HFFc6 (cell line): ENCODE results near the gene LRRC34. TPM values are rescaled to one million over a fixed set of nuclear protein-coding genes. Genes with fewer than 3 reads are reported as not detected.

ENCODE experiments used
- DNase-seq: peaks from one replicate; pipeline ENCODE4 v3.0.0-alpha.2; 2018
- H3K27ac Mint-ChIP-seq: 2 replicates; pipeline ENCODE4 v1.8.0; 2020; ENCODE audit warnings: mild to moderate bottlenecking, mixed read lengths
- H3K27me3 Mint-ChIP-seq: 2 replicates; pipeline ENCODE4 v1.8.0; 2021; ENCODE audit warnings: mild to moderate bottlenecking, moderate library complexity, mixed read lengths; ENCODE audit not compliant: insufficient read depth
- H3K36me3 Mint-ChIP-seq: 2 replicates; pipeline ENCODE4 v1.8.0; 2021; ENCODE audit warnings: low read depth, mixed read lengths
- H3K4me1 Mint-ChIP-seq: 2 replicates; pipeline ENCODE4 v1.8.0; 2020; ENCODE audit warnings: low read depth, mixed read lengths
- H3K4me3 Mint-ChIP-seq: 2 replicates; pipeline ENCODE4 v1.8.0; 2020; ENCODE audit warnings: mild to moderate bottlenecking, moderate library complexity, mixed read lengths
- H3K9me3 Mint-ChIP-seq: 2 replicates; pipeline ENCODE4 v1.8.0; 2020; ENCODE audit warnings: mild to moderate bottlenecking, mixed read lengths
- CTCF ChIP-seq: fragments of 200-600 bp; sonication (generic); IDR thresholded peaks from 2 replicates; pipeline ENCODE4 v1.5.0; 2021; ENCODE audit warnings: antibody characterized with exemption, mild to moderate bottlenecking
- total RNA-seq, 6 experiments: library from RNA; stranded (reverse); fragmentation: NEBNext Ultra II Directional; extraction: Animal tissue kit (Norgen Biotek cat#: 25700); gene quantifications; 2 replicates in 1 of 6; 3 replicates in 5 of 6; pipeline ENCODE4 v1.2.3, GENCODE V29; 2021

The LRRC34 gene
- total RNA-seq, 6 experiments from 2014 or later: 0.59 to 1.5 (median 0.94) TPM

DNA sequence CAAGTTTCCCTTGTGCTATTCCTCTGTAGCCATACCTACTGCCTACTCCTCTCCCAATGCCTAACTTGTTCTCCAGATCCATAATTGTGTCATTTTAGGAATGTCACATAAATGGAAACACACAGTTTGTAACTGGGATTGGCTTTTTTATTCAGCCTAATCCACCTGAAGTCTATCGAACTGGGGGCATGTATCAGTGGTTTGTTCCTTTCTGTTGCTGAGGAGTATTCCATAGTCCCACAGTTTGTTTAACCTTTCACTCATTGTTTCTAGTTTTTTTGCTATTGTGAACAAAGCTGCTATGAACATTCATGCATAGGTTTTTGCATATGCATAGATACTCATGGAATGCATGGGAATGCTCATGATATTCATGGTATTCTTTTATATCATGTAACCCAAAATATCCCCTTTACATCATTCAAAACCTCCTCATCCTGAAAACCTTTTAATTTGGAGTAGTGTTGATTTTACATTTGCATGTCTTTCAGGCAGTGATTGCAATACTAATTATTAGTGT, 25.9 kb upstream of the LRRC34 start:
- Mint-ChIP-seq H3K4me3 (no peak overlapping the region), H3K4me1 (peaks cover 26% of the 10 kb centered on the region), H3K27ac (no peak overlapping the region), H3K36me3 (no peaks in the 10 kb centered on the region), H3K9me3 (no peaks in the 10 kb centered on the region), H3K27me3 (no peaks in the 10 kb centered on the region)
- TF ChIP-seq CTCF: no peak
- DNase-seq: no peak

DNA sequence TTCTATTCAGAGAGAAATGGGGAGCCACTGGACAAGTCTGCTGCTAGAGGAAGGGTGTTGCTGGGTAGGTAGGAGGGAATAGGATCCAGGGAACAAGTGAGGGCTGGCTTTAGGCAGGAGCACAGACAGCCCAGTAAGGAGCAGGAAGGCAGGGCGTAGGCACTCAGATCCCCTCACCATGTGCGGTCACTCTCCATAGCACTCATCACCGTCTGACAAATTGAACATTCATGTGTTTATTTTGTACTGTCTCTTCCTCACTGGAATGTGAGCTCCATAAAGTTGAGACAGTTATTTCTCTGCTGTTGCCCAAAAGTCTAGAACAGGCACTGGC, 24.2 kb upstream of the LRRC34 start:
- Mint-ChIP-seq H3K9me3 (no peaks in the 10 kb centered on the region), H3K36me3 (no peaks in the 10 kb centered on the region), H3K27ac (peak overlapping the region; percentile 88), H3K27me3 (no peaks in the 10 kb centered on the region), H3K4me3 (peak overlapping the region; percentile 28; the same call in 1 of the 2 replicates), H3K4me1 (peaks cover 26% of the 10 kb centered on the region)
- no peak for TF ChIP-seq CTCF
- peak; percentile 6 for DNase-seq

- peak overlapping the region; percentile 28; the same call in 1 of the 2 replicates for H3K4me3 Mint-ChIP-seq
- H3K4me1 Mint-ChIP-seq: peaks cover 26% of the 10 kb centered on the region
- peak; percentile 35 for DNase-seq
- no peak for TF ChIP-seq CTCF
- no peaks in the 10 kb centered on the region for H3K27me3 Mint-ChIP-seq
- peak overlapping the region; percentile 88 for H3K27ac Mint-ChIP-seq
- H3K9me3 Mint-ChIP-seq: no peaks in the 10 kb centered on the region
- H3K36me3 Mint-ChIP-seq: no peaks in the 10 kb centered on the region
These were observed 23.6 kb upstream of the LRRC34 start for GRCh38 chr3:169836078-169836941.

DNA sequence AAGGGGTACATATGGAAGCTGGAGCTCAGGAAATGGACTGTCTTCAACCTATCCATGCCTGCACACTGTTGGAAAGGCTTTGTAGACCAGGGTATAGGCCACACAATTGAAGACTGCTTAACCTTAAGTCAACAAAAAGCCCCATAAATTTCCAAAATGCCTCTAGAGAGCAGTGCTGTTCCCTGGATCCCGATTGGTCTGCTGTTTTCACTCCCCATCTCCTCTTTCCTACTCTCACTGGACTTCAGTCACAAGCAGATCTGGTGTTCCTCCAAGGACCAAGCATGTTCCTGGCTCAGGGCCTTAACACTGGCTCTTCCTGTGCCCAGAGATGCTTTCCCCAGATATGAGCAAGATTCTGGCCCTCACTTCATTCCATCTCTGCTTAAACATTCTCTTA, 22.8 kb upstream of the LRRC34 start:
- H3K9me3 Mint-ChIP-seq: no peaks in the 10 kb centered on the region
- H3K4me1 Mint-ChIP-seq: peaks cover 26% of the 10 kb centered on the region
- no peaks in the 10 kb centered on the region for H3K27me3 Mint-ChIP-seq
- TF ChIP-seq CTCF: no peak
- H3K4me3 Mint-ChIP-seq: no peak overlapping the region
- peak overlapping the region; percentile 88; the same call in 1 of the 2 replicates for H3K27ac Mint-ChIP-seq
- DNase-seq: no peak
- H3K36me3 Mint-ChIP-seq: no peaks in the 10 kb centered on the region

DNA sequence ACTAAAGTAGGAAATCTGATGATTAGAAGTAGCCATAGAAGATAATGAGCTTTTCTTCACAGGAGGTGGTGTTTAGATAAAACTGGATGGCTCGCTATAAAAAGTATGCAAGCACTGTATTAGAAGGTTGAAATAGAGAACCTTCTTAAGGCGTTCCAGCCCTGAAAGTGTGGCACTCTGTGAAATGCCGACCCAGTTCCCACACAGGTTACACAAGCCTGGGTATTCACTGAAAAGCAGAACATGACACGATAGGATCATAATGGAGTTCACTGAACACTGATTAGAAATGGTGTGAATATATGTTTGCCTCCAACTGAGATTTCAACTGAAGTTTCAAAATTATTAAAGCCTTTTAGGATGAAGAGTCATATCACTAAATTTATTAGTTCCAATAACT, 15.0 kb upstream of the LRRC34 start:
- no peaks in the 10 kb centered on the region for H3K9me3 Mint-ChIP-seq
- DNase-seq: no peak
- no peak overlapping the region for H3K4me3 Mint-ChIP-seq
- TF ChIP-seq CTCF: no peak
- no peaks in the 10 kb centered on the region for H3K27me3 Mint-ChIP-seq
- H3K27ac Mint-ChIP-seq: no peak overlapping the region
- no peaks in the 10 kb centered on the region for H3K36me3 Mint-ChIP-seq
- no peaks in the 10 kb centered on the region for H3K4me1 Mint-ChIP-seq
